Mucosa of stomach (tissue), 1 donor: ENCODE results near the gene GPHN.

ENCODE experiments used
- H3K27me3 ChIP-seq: one replicate; pipeline ENCODE4 v1.7.0; 2013; ENCODE audit warnings: mild to moderate bottlenecking, low read length; ENCODE audit not compliant: control insufficient read depth, insufficient read depth
- H3K36me3 ChIP-seq: one replicate; pipeline ENCODE4 v1.7.0; 2013; ENCODE audit warnings: low read length; ENCODE audit not compliant: control insufficient read depth, insufficient read depth
- H3K4me1 ChIP-seq: one replicate; pipeline ENCODE4 v1.7.0; 2013; ENCODE audit warnings: mild to moderate bottlenecking, low read length; ENCODE audit not compliant: control insufficient read depth, insufficient read depth
- H3K4me3 ChIP-seq: one replicate; pipeline ENCODE4 v1.7.0; 2013; ENCODE audit warnings: low read length
- H3K9ac ChIP-seq: one replicate; pipeline ENCODE4 v1.7.0; 2013; ENCODE audit warnings: mild to moderate bottlenecking, low read length, moderate library complexity
- H3K9me3 ChIP-seq: one replicate; pipeline ENCODE4 v1.7.0; 2013; ENCODE audit warnings: mild to moderate bottlenecking, low read length, moderate library complexity; ENCODE audit not compliant: control insufficient read depth
- donor health status: Pancreatic carcinoma.

Gene GPHN

GRCh38 chr14:67168110-67168441 lies 660.1 kb downstream of the GPHN start:
- H3K36me3 ChIP-seq = no peaks in the 10 kb centered on the region
- H3K9ac ChIP-seq = no peak overlapping the region
- no peaks in the 10 kb centered on the region for H3K9me3 ChIP-seq
- no peak overlapping the region for H3K4me3 ChIP-seq
- H3K4me1 ChIP-seq = no peaks in the 10 kb centered on the region
- no peaks in the 10 kb centered on the region for H3K27me3 ChIP-seq

DNA sequence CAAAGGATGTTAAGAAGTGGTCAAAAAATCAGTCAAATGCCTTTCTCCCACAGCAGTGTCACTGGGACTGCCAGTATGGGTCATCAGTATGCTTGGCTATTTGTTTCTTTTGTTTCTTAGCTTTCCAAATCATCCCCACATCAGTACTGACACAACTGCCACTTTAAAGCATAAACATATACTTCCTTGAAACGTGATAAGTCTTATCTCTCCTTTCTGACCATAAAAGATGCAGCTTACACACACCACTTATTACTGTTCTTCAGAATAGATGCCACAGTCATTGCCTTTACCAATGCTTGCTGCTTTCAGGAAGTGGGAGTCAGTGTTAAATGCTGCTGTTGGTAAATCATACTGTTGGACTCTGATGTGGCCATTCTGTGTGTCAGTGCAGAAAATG lies 662.7 kb downstream of the GPHN start:
- Histone ChIP-seq H3K9me3 (no peaks in the 10 kb centered on the region), H3K4me3 (no peak overlapping the region), H3K9ac (no peak overlapping the region), H3K4me1 (no peaks in the 10 kb centered on the region), H3K36me3 (no peaks in the 10 kb centered on the region), H3K27me3 (no peaks in the 10 kb centered on the region)

DNA sequence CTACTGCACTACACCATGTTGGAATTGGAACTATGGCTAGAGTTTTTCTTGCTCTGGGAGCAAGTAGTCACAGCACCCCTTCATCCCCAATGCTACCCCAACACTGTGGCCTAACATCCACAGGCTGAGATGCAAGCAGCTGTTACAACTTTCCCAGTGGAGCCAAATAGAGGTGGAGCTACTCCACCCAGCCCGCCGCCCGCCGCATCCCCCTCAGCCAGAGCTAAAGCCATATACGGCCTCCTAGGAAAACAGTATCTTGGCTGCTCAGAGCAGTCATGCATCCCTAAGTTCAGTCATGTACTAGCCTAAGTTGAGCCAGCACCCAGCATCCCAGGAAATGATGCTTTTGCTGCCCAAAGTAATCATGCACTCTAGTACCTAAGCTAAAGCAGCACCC lies 664.1 kb downstream of the GPHN start:
- Histone ChIP-seq H3K36me3 (no peaks in the 10 kb centered on the region), H3K9me3 (no peaks in the 10 kb centered on the region), H3K4me3 (no peak overlapping the region), H3K4me1 (no peaks in the 10 kb centered on the region), H3K9ac (no peak overlapping the region), H3K27me3 (no peaks in the 10 kb centered on the region)

- H3K4me1 ChIP-seq = no peaks in the 10 kb centered on the region
- no peaks in the 10 kb centered on the region for H3K27me3 ChIP-seq
- no peaks in the 10 kb centered on the region for H3K9me3 ChIP-seq
- H3K36me3 ChIP-seq = no peaks in the 10 kb centered on the region
- no peak overlapping the region for H3K4me3 ChIP-seq
- H3K9ac ChIP-seq = no peak overlapping the region
Observed at GRCh38 chr14:67172520-67172919, 664.6 kb downstream of the GPHN start.

DNA sequence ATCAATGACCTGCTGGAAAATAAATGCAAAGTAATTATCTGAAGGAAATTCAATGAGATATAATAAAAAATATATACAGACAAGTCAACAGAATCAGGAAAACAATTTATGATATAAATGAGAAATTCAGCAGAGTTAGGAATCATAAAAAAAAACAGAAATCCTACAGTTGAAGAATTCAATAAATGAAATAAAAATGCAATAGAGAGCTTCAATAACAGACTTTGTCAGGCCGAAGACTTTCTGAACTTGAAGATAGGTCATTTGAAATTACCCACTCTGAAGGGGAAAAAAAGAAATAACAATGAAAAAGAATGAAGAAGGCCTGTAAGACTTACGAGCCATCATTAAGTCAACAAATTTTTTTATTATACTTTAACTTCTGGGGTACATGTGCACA lies 665.8 kb downstream of the GPHN start:
- H3K9me3 ChIP-seq = no peaks in the 10 kb centered on the region

DNA sequence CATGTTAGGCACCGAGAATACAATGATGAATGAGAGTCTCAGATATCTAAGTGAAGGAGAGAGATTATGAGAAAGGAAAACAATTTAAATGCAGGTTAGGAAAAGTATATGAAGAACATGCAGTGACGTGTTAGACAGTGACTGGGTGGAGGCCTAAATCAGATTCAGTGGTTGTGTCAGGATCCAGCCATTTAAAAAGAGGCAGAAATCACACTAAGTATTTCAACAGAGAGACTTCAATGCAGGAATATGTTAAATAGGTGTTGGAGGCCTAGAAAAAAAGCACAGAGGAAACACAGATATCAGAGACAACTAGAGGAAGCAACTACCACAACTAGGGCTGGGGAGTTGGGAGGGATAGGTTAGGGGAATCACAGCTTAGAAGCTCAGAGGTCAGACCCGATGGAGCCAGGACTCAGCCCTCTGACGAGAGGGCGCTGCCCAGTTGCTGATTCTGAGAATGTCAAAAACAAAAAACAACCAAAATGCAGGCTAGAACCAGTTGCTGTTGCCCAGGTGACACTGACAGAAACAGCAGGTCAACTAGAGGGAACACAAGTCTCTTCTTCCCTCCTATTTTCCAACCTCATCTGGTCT lies 678.3 kb downstream of the GPHN start:
- no peak overlapping the region for H3K9ac ChIP-seq
- no peaks in the 10 kb centered on the region for H3K27me3 ChIP-seq
- no peak overlapping the region for H3K4me3 ChIP-seq
- no peaks in the 10 kb centered on the region for H3K36me3 ChIP-seq
- no peaks in the 10 kb centered on the region for H3K9me3 ChIP-seq
- peaks cover 11% of the 10 kb centered on the region for H3K4me1 ChIP-seq

More for the DNA sequence above, 665.8 kb downstream of the GPHN start:
- H3K36me3 ChIP-seq = no peaks in the 10 kb centered on the region
- H3K4me3 ChIP-seq = no peak overlapping the region
- no peaks in the 10 kb centered on the region for H3K27me3 ChIP-seq
- H3K4me1 ChIP-seq = no peaks in the 10 kb centered on the region
- H3K9ac ChIP-seq = no peak overlapping the region

- no peaks in the 10 kb centered on the region for H3K9me3 ChIP-seq
- no peaks in the 10 kb centered on the region for H3K27me3 ChIP-seq
- H3K36me3 ChIP-seq = no peaks in the 10 kb centered on the region
- no peak overlapping the region for H3K4me3 ChIP-seq
- peaks cover 11% of the 10 kb centered on the region for H3K4me1 ChIP-seq
- no peak overlapping the region for H3K9ac ChIP-seq
Observed at GRCh38 chr14:67186789-67187584, 679.0 kb downstream of the GPHN start.

DNA sequence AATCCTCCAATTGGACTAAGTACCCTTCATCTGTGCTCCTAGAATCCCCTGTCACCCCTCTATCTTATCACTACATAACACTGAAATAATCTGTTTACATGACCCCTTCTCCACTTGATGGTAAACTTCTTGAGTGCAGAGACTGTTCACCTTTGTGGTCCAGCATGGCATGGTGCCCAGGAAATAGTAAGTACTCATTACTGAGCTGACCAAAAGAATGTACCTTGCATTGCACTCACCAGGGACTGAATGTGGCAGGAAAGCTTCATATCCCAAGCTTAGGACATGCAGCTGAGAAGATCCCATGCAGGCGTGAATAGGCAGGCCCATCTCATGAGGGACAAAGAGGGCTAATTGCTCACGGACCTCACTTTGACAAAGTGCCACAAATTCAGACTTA lies 679.9 kb downstream of the GPHN start:
- H3K4me1 ChIP-seq = peaks cover 11% of the 10 kb centered on the region
- no peak overlapping the region for H3K4me3 ChIP-seq
- no peaks in the 10 kb centered on the region for H3K27me3 ChIP-seq
- no peaks in the 10 kb centered on the region for H3K36me3 ChIP-seq
- H3K9me3 ChIP-seq = no peaks in the 10 kb centered on the region
- H3K9ac ChIP-seq = no peak overlapping the region

- no peak overlapping the region for H3K9ac ChIP-seq
- no peaks in the 10 kb centered on the region for H3K9me3 ChIP-seq
- H3K36me3 ChIP-seq = no peaks in the 10 kb centered on the region
- H3K27me3 ChIP-seq = no peaks in the 10 kb centered on the region
- H3K4me3 ChIP-seq = no peak overlapping the region
- H3K4me1 ChIP-seq = peaks cover 11% of the 10 kb centered on the region
Observed at GRCh38 chr14:67188326-67188725, 680.4 kb downstream of the GPHN start.

DNA sequence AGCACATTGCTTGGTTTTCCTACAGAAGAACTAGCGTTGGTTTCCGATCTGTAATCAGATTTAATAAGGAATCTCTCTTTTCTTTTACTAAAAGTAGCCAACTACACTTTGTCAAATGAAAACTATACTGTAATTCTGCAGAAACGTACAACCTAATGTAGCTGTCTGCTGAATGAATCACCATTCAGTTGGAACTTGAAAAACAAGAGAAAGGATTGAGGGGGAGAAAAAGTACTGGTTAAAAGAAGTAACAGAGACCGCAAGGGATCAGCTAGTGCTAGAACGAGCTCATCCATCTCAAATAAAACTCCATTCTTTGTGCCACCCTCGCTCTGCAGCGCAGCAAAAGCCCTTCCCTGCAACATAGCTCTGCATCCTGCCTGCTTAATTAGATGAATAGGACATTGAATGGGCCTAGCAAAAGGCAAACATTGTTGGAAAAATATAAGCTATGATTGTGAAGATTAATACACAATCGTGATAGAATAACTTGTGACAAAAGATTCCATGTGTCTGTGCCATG lies 683.9 kb downstream of the GPHN start:
- no peaks in the 10 kb centered on the region for H3K36me3 ChIP-seq
- H3K4me3 ChIP-seq = no peak overlapping the region
- no peak overlapping the region for H3K9ac ChIP-seq

DNA sequence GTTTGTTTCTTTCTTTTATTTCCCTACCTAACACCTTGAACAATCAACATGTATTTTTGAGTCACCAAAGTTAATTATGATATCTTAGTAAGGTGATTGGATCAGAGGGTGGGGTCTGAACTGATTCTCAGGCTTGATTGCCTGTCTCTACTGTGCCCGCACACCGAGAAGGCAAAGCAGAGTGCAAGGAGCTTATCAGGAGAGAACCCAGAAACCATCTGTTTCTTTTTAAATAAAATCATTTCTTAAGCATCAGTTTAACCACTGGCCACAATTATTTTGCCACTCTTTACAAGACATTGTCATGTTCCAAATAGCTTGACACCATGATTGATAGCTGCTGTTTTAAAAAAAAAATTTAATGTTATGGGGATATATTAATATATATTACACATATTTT lies 684.4 kb downstream of the GPHN start:
- H3K4me3 ChIP-seq = no peak overlapping the region

More for the DNA sequence above, 683.9 kb downstream of the GPHN start:
- Histone ChIP-seq H3K4me1 (peaks cover 10% of the 10 kb centered on the region), H3K9me3 (no peaks in the 10 kb centered on the region), H3K27me3 (no peaks in the 10 kb centered on the region)

DNA sequence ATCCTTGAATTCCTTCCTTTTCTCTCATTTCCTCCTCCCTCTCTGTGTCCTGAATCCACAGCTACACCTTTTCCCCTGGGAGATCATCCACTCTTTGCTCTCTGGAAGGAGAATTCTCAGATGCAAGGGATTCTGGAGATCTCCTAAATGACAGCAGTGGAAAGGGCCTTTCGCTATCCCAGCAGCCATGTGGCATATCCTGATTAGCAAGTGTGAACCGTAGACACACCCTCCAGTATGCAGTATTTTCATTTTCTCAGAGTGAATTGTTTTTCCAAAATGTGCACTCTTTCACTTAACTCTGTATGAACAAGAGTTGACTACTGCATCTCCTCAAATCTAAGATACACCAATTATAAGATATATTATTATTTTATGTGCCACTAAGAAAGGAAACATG lies 687.3 kb downstream of the GPHN start:
- H3K4me3 ChIP-seq = no peak overlapping the region
- H3K36me3 ChIP-seq = no peaks in the 10 kb centered on the region
- H3K27me3 ChIP-seq = no peaks in the 10 kb centered on the region
- H3K9ac ChIP-seq = no peak overlapping the region
- no peaks in the 10 kb centered on the region for H3K9me3 ChIP-seq
- no peaks in the 10 kb centered on the region for H3K4me1 ChIP-seq

More for the DNA sequence above, 684.4 kb downstream of the GPHN start:
- Histone ChIP-seq H3K4me1 (peaks cover 4% of the 10 kb centered on the region), H3K36me3 (no peaks in the 10 kb centered on the region), H3K27me3 (no peaks in the 10 kb centered on the region), H3K9me3 (no peaks in the 10 kb centered on the region), H3K9ac (no peak overlapping the region)
